Right lobe of liver (tissue), 6 donors: ENCODE measurements around the gene BMP8A. TPM values are rescaled to one million over a fixed set of nuclear protein-coding genes. Genes with fewer than 3 reads are reported as not detected.
A peak's percentile ranks its signal among the peaks of the same experiment; 100 is the strongest.
"Not testable (repeated sequence)": the region's sequence is repeated elsewhere in the genome, so short reads cannot be mapped to it uniquely, and the experiment has no call there.

Experiments
- ATAC-seq, 4 donors: fragments of 200-7000 bp; cut with Tn5 transposase; one replicate each; pipeline ENCODE4 v1.9.1; 2020; ENCODE audit warnings: mild to moderate bottlenecking in 4 of 4, moderate library complexity in 4 of 4
- DNase-seq, 3 donors: peaks; one replicate each; pipeline ENCODE4 v3.0.0-alpha.2; 2020
- H3K27ac ChIP-seq, 3 donors: fragments of 200-600 bp; one replicate each; pipeline ENCODE4 v1.8.0; 2022
- H3K27me3 ChIP-seq, 2 donors: fragments of 200-600 bp; one replicate each; pipeline ENCODE4 v1.8.0; 2022
- H3K36me3 ChIP-seq, 4 donors: fragments of 200-600 bp; sonication (generic) in 1 of 4; one replicate each; pipeline versions ENCODE4 v1.5.1 to v1.8.0; 2017 to 2022; ENCODE audit warnings: control low read depth in 1 of 4
- H3K4me1 ChIP-seq, 4 donors: fragments of 200-600 bp; sonication (generic) in 1 of 4; one replicate each; pipeline versions ENCODE4 v1.5.1 to v1.8.0; 2017 to 2022; ENCODE audit warnings: control low read depth in 1 of 4
- H3K4me3 ChIP-seq, 3 donors: fragments of 200-600 bp; one replicate each; pipeline ENCODE4 v1.8.0; 2022
- H3K9me3 ChIP-seq, 4 donors: fragments of 200-600 bp; sonication (generic) in 1 of 4; one replicate each; pipeline versions ENCODE4 v1.5.1 to v1.8.0; 2017 to 2022; ENCODE audit warnings: control low read depth in 1 of 4
- CTCF ChIP-seq, 4 donors: fragments of 200-600 bp in 3 of 4; fragments of 450-650 bp in 1 of 4; IDR thresholded peaks; one replicate each; pipeline versions ENCODE4 v1.5.1 to v1.8.0; 2016 to 2022; ENCODE audit warnings: antibody characterized with exemption in 4 of 4, mild to moderate bottlenecking in 2 of 4
- POLR2A ChIP-seq: fragments of 450-650 bp; IDR thresholded peaks from one replicate; pipeline ENCODE4 v1.6.1; 2017; ENCODE audit warnings: antibody characterized with exemption, mild to moderate bottlenecking
- WGBS: methylation state at CpG from one replicate; pipeline ENCODE4 v1.1.6; 2018; ENCODE audit warnings: low coverage, low lambda C conversion rate; ENCODE audit not compliant: insufficient coverage; ENCODE audit errors: missing lambda C conversion rate; 5-methylcytosine and 5-hydroxymethylcytosine counted together
- intact Hi-C, 2 donors: fragments of 100-400 bp; cut with DNase I; formaldehyde crosslinking; loops; one replicate each; pipeline versions ENCODE4 v1.11.2 to v1.14.1; 2022
- total RNA-seq, 6 experiments: library from RNA; depleted of rRNA in 2 of 6; stranded (reverse); fragments of >200 nt in 2 of 6; fragmentation: NEBNext Ultra II Directional in 3 of 6; extraction: Animal tissue kit (Norgen Biotek cat#: 25700) in 3 of 6; gene quantifications; one replicate each; pipeline versions ENCODE4 v1.1.0 to v1.2.4, GENCODE V29; 2016 to 2023
- donor health status: DM: no; HTN: yes; CAD: no.
- donor health status: DM: no; HTN: no; CAD: no.
- donor health status: DM: no; HTN: no; CAD: no.
- donor health status: DM: no; HTN: yes; CAD: no.
- donor health status: DM: no; HTN: yes; CAD: no.

BMP8A gene
- total RNA-seq, 6 experiments from 2014 or later: 0.18 to 0.80 TPM; not detected in 4

- peak overlapping the region; percentile 35 to 49 (median 37) for H3K4me3 ChIP-seq
- no peaks in the 10 kb centered on the region for H3K9me3 ChIP-seq
- 35% methylated on average over 2 of the region's 32 CpGs for WGBS
- H3K27me3 ChIP-seq: no peaks in the 10 kb centered on the region
- intact Hi-C loops: no loop called here
- DNase-seq (no peak), ATAC-seq (peak; percentile 5 to 39 (median 28))
- H3K27ac ChIP-seq: no peak overlapping the region
- H3K36me3 ChIP-seq: peaks cover 5 to 17% (median 10%) of the 10 kb centered on the region in 4 donors
- TF ChIP-seq POLR2A (no peak), CTCF (IDR thresholded peaks at IDR 0.05) (no peak)
- H3K4me1 ChIP-seq: peaks cover 0 to 5% (median 0%) of the 10 kb centered on the region in 4 donors
Observed at GRCh38 chr1:39490596-39491145, 765 bp upstream of the BMP8A start.

- not testable (repeated sequence) for DNase-seq, H3K4me3 ChIP-seq
Observed at GRCh38 chr1:39492118-39493042, 944 bp downstream of the BMP8A start.

GRCh38 chr1:39493043-39493810, 1.8 kb downstream of the BMP8A start:
- H3K27me3 ChIP-seq, H3K27ac ChIP-seq, H3K4me3 ChIP-seq, intact Hi-C loops, H3K9me3 ChIP-seq, DNase-seq, ATAC-seq, H3K36me3 ChIP-seq, H3K4me1 ChIP-seq: not testable (repeated sequence)
- WGBS: 80% methylated on average over 5 of the region's 13 CpGs

More at GRCh38 chr1:39492118-39493042, 944 bp downstream of the BMP8A start:
- peak in 1 of 4 donors; percentile 24 for ATAC-seq
- H3K36me3 ChIP-seq, H3K27ac ChIP-seq, intact Hi-C loops, H3K9me3 ChIP-seq, H3K4me1 ChIP-seq, H3K27me3 ChIP-seq: not testable (repeated sequence)
- 40% methylated on average over 12 of the region's 67 CpGs for WGBS

- no peak overlapping the region for H3K4me3 ChIP-seq
- ATAC-seq (no peak), DNase-seq (no peak)
- no peaks in the 10 kb centered on the region for H3K9me3 ChIP-seq
- H3K27me3 ChIP-seq: no peaks in the 10 kb centered on the region
- no peaks in the 10 kb centered on the region for H3K36me3 ChIP-seq
- H3K4me1 ChIP-seq: peaks cover 0 to 5% (median 0%) of the 10 kb centered on the region in 4 donors
- WGBS: 96% methylated on average over 7 of the region's 14 CpGs
- TF ChIP-seq POLR2A: no peak
- no peak for TF ChIP-seq CTCF (IDR thresholded peaks at IDR 0.05)
- no peak overlapping the region for H3K27ac ChIP-seq
- intact Hi-C loops: no loop called here
Observed at GRCh38 chr1:39494671-39495410, 3.4 kb downstream of the BMP8A start.

GRCh38 chr1:39496520-39496919, 5.1 kb downstream of the BMP8A start:
- H3K36me3 ChIP-seq, H3K4me3 ChIP-seq, H3K27ac ChIP-seq, H3K9me3 ChIP-seq, ATAC-seq, H3K4me1 ChIP-seq, intact Hi-C loops, DNase-seq, H3K27me3 ChIP-seq: not testable (repeated sequence)
- 95% methylated on average over 4 of the region's 5 CpGs for WGBS
